MCF 10A (cell line): ENCODE data around the gene KIF27. TPM values are rescaled to one million over a fixed set of nuclear protein-coding genes. Genes with fewer than 3 reads are reported as not detected.
"Not testable (repeated sequence)": the region's sequence is repeated elsewhere in the genome, so short reads cannot be mapped to it uniquely, and the experiment has no call there.

Source experiments
- BruUV-seq: library from RNA; stranded (reverse); fragments of 400-500 nt; replicated peaks from 2 replicates; lab custom pipeline; 2021; lab: Mats Ljungman, UMichigan
- CTCF ChIA-PET: fragments of 300-600 bp; sonication (Branson Sonifier 250); formaldehyde crosslinking; extraction: SDS; loops from one replicate; lab custom pipeline; 2021; ENCODE audit warnings: antibody characterized with exemption, inconsistent platforms; lab: Yijun Ruan, JAX
- POLR2A ChIA-PET: fragments of 300-600, 350-650 bp; sonication (Branson Sonifier 250); formaldehyde crosslinking; extraction: SDS; loops from one replicate; lab custom pipeline; 2020; ENCODE audit warnings: antibody characterized with exemption, inconsistent platforms; lab: Yijun Ruan, JAX
- DNase-seq: peaks from one replicate; pipeline ENCODE4 v3.0.0-alpha.2; 2018; ENCODE audit not compliant: unreplicated experiment
- H3K27ac Mint-ChIP-seq: one replicate; pipeline ENCODE4 v1.8.0; 2022; ENCODE audit warnings: mild to moderate bottlenecking, low read depth, mixed read lengths; ENCODE audit not compliant: unreplicated experiment
- H3K27me3 Mint-ChIP-seq: one replicate; pipeline ENCODE4 v1.8.0; 2022; ENCODE audit warnings: mixed read lengths; ENCODE audit not compliant: insufficient read depth, unreplicated experiment
- H3K36me3 Mint-ChIP-seq: one replicate; pipeline ENCODE4 v1.8.0; 2022; ENCODE audit warnings: mild to moderate bottlenecking, moderate library complexity, mixed read lengths; ENCODE audit not compliant: insufficient read depth, unreplicated experiment
- H3K4me1 Mint-ChIP-seq: one replicate; pipeline ENCODE4 v1.8.0; 2022; ENCODE audit warnings: mixed read lengths; ENCODE audit not compliant: insufficient read depth, unreplicated experiment
- H3K4me3 Mint-ChIP-seq: one replicate; pipeline ENCODE4 v1.8.0; 2022; ENCODE audit warnings: mild to moderate bottlenecking, moderate library complexity, mixed read lengths; ENCODE audit not compliant: unreplicated experiment
- H3K9me3 Mint-ChIP-seq: one replicate; pipeline ENCODE4 v1.8.0; 2022; ENCODE audit warnings: mixed read lengths; ENCODE audit not compliant: unreplicated experiment
- CTCF ChIP-seq: fragments of 200-600 bp; IDR thresholded peaks from one replicate; pipeline ENCODE4 v1.8.0; 2022; ENCODE audit warnings: antibody characterized with exemption, mild to moderate bottlenecking; ENCODE audit not compliant: unreplicated experiment
- intact Hi-C: fragments of 100-400 bp; cut with micrococcal nuclease; formaldehyde crosslinking; loops from 2 replicates; pipeline ENCODE4 v1.14.1; 2022
- total RNA-seq: library from RNA; stranded (reverse); gene quantifications from 2 replicates; pipeline ENCODE4 v1.2.3, GENCODE V29; 2022

KIF27 gene
- total RNA-seq, 1 experiment from 2014 or later = 10.0 TPM

- intact Hi-C loops = no loop called here
- Mint-ChIP-seq H3K36me3 (no peaks in the 10 kb centered on the region), H3K4me1 (no peaks in the 10 kb centered on the region), H3K9me3 (no peaks in the 10 kb centered on the region), H3K27me3 (no peaks in the 10 kb centered on the region), H3K4me3 (no peak overlapping the region), H3K27ac (no peak overlapping the region)
- ChIA-PET POLR2A (no interaction called here), CTCF (no interaction called here)
- DNase-seq = no peak
- TF ChIP-seq CTCF = no peak
- no TSS peak for BruUV-seq
Measured at GRCh38 chr9:83956086-83956435, 34.8 kb upstream of the KIF27 start.

DNA sequence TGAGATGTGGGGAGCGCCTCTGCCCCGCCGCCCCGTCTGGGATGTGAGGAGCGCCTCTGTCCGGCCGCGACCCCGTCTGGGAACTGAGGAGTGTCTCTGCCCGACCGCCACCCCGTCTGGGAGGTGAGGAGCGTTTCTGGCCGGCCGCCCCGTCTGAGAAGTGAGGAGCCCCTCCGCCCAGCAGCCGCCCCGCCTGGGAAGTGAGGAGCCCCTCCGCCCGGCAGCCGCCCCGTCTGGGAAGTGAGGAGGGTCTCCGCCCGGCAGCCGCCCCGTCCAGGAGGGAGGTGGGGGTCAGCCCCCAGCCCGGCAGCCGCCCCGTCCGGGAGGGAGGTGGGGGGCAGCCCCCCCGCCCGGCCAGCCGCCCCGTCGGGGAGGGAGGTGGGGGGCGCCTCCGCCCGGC lies 26.9 kb upstream of the KIF27 start:
- H3K4me3 Mint-ChIP-seq, DNase-seq, H3K4me1 Mint-ChIP-seq, H3K27ac Mint-ChIP-seq, H3K9me3 Mint-ChIP-seq, H3K27me3 Mint-ChIP-seq, CTCF ChIA-PET, H3K36me3 Mint-ChIP-seq, BruUV-seq, intact Hi-C loops, POLR2A ChIA-PET: not testable (repeated sequence)

DNA sequence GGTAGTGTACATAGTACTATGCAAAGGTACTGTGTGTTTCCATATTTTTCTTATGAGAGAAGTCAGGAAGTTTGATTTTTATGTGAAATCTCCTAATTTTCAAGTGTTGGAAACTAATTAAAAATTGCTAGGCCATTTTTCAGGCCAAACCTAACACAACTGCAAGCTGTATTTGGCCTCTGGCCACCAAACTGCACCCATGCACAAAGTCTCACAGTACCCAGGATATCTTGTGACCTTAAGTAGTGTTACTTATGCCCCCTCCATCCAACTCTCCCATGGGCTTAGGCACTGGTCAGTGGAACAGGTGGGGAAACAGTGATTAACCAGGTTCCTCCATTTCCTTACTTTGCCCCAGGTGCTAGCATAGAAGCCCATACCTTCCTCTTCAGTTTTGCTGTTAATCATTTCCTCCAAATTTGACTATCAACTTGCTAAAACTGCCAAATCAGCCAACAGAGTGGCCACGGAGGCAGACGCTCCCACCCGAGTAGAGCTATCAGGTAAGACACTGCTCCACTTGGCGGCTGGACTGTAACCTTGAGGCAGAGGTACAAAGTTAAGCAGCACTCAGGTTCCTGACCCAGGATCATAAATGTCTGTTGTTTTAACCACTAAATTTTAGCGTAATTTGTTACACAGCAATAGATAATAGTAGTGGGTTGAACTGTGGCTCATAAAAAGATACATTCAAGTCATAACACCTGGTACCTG lies 19.5 kb upstream of the KIF27 start:
- Mint-ChIP-seq H3K4me3 (no peak overlapping the region), H3K36me3 (no peaks in the 10 kb centered on the region), H3K27me3 (no peaks in the 10 kb centered on the region), H3K4me1 (peaks cover 19% of the 10 kb centered on the region), H3K9me3 (no peaks in the 10 kb centered on the region), H3K27ac (no peak overlapping the region)
- TF ChIP-seq CTCF = no peak
- intact Hi-C loops = no loop called here
- POLR2A ChIA-PET = interaction anchor here (1.4 kb wide), 1 partner anchor 39 kb away, joined by 3 read pairs; the partner anchor contains the start of gene HNRNPK
- DNase-seq = no peak
- no TSS peak for BruUV-seq
- CTCF ChIA-PET = interaction anchor here (0.6 to 1.8 kb wide), 3 partner anchors 13 to 375 kb away, joined by 3 to 23 read pairs (median 5); no protein-coding TSS in a partner anchor

GRCh38 chr9:83937861-83938455 lies 16.7 kb upstream of the KIF27 start:
- intact Hi-C loops = loop anchor here (1.0 to 5.0 kb wide), 5 partner anchors 199 to 434 kb away; no protein-coding TSS in a partner anchor
- Mint-ChIP-seq H3K4me3 (no peak overlapping the region), H3K4me1 (peaks cover 41% of the 10 kb centered on the region), H3K9me3 (no peaks in the 10 kb centered on the region), H3K36me3 (no peaks in the 10 kb centered on the region), H3K27me3 (no peaks in the 10 kb centered on the region), H3K27ac (no peak overlapping the region)
- POLR2A ChIA-PET = interaction anchor here (0.8 to 5.0 kb wide), 7 partner anchors 16 to 323 kb away, joined by 3 to 61 read pairs (median 5); partner anchors contain the start of genes HNRNPK, KIF27 and RMI1
- CTCF ChIA-PET = interaction anchor here (0.7 to 4.3 kb wide), 18 partner anchors 13 to 392 kb away, joined by 3 to 64 read pairs (median 4); no protein-coding TSS in a partner anchor
- DNase-seq = peak; percentile 83
- BruUV-seq = no TSS peak
- TF ChIP-seq CTCF = peak; percentile 67
